Endothelial cell of umbilical vein (primary cell): Measurements from ENCODE around the gene ADGRG3. TPM values are rescaled to one million over a fixed set of nuclear protein-coding genes. Genes with fewer than 3 reads are reported as not detected.

ENCODE experiments used
- BruUV-seq: library from RNA; stranded (reverse); fragments of 400-500 nt; replicated peaks from 2 replicates; lab custom pipeline; 2021; lab: Mats Ljungman, UMichigan
- CTCF ChIA-PET: fragments of 300-600, 350-600 bp; sonication (Branson Sonifier 250); formaldehyde crosslinking; loops from one replicate; lab custom pipeline; 2021; ENCODE audit warnings: antibody characterized with exemption, inconsistent platforms; lab: Charles Lee
- POLR2A ChIA-PET: fragments of 300-600, 350-600 bp; sonication (Branson Sonifier 250); formaldehyde crosslinking; loops from one replicate; lab custom pipeline; 2021; ENCODE audit warnings: antibody characterized with exemption, inconsistent platforms; lab: Charles Lee
- DNase-seq: peaks from one replicate; pipeline ENCODE4 v3.0.0-alpha.2; 2011; ENCODE audit warnings: low read depth, low spot score
- FAIRE-seq: peaks from 2 replicates; lab custom pipeline; 2011; peaks lifted over from hg19 to GRCh38; lab: Jason Lieb, UNC
- H2AFZ ChIP-seq: 2 replicates; pipeline ENCODE4 v1.6.0; 2012; ENCODE audit warnings: low read depth, low read length, control low read depth, inconsistent platforms
- H3K27ac ChIP-seq: 2 replicates; pipeline ENCODE4 v1.5.1; 2011; ENCODE audit warnings: low read depth, mild to moderate bottlenecking, control low read depth, low read length, moderate library complexity; ENCODE audit not compliant: insufficient read depth
- H3K27me3 ChIP-seq, 2 experiments: 2 replicates each; pipeline versions ENCODE4 v1.6.0 to v1.6.1; 2011; ENCODE audit warnings: low read length in 2 of 2, mixed read lengths in 1 of 2; ENCODE audit not compliant: control insufficient read depth in 2 of 2, insufficient read depth in 2 of 2
- H3K36me3 ChIP-seq, 2 experiments: 2 replicates in 1 of 2; 3 replicates in 1 of 2; pipeline ENCODE4 v1.5.1; 2011; ENCODE audit warnings: low read length in 2 of 2, mild to moderate bottlenecking in 1 of 2, moderate library complexity in 1 of 2; ENCODE audit not compliant: control insufficient read depth in 2 of 2, insufficient read depth in 2 of 2; ENCODE audit errors: extremely low read depth in 1 of 2
- H3K4me1 ChIP-seq: 3 replicates; pipeline ENCODE4 v1.5.1; 2011; ENCODE audit warnings: mild to moderate bottlenecking, low read length; ENCODE audit not compliant: control insufficient read depth, insufficient read depth; ENCODE audit errors: extremely low read depth
- H3K4me2 ChIP-seq: 2 replicates; pipeline ENCODE4 v1.6.1; 2011; ENCODE audit warnings: low read length, control low read depth, mixed read lengths; ENCODE audit not compliant: insufficient read depth
- H3K4me3 ChIP-seq, 3 experiments: fragments of 200-600 bp in 1 of 3; sonication (generic), shearing (Covaris generic) in 1 of 3; replicated peaks in 1 of 3; 2 replicates each; pipeline ENCODE4 v1.5.1; 2011 to 2016; ENCODE audit warnings: control low read depth in 3 of 3, low read length in 3 of 3, mild to moderate bottlenecking in 2 of 3, inconsistent platforms in 1 of 3, low read depth in 1 of 3, moderate library complexity in 1 of 3; ENCODE audit not compliant: insufficient read depth in 1 of 3
- H3K79me2 ChIP-seq: 2 replicates; pipeline ENCODE4 v1.6.0; 2012; ENCODE audit warnings: low read length, inconsistent platforms; ENCODE audit not compliant: control insufficient read depth, insufficient read depth
- H3K9ac ChIP-seq: replicated peaks from 2 replicates; pipeline ENCODE3; 2011; ENCODE audit warnings: low read length, control low read depth; ENCODE audit not compliant: insufficient read depth; ENCODE audit errors: extremely low read depth
- H3K9me1 ChIP-seq: replicated peaks from 3 replicates; pipeline ENCODE4 v1.6.0; 2011; ENCODE audit warnings: mild to moderate bottlenecking, low read length; ENCODE audit not compliant: control insufficient read depth, insufficient read depth; ENCODE audit errors: extremely low read depth
- H3K9me3 ChIP-seq: replicated peaks from 2 replicates; pipeline ENCODE4 v1.5.1; 2012; ENCODE audit warnings: low read length, inconsistent platforms; ENCODE audit not compliant: control insufficient read depth, insufficient read depth
- H4K20me1 ChIP-seq: replicated peaks from 2 replicates; pipeline ENCODE3; 2011; ENCODE audit warnings: mild to moderate bottlenecking, low read length; ENCODE audit not compliant: control insufficient read depth, insufficient read depth; ENCODE audit errors: extremely low read depth
- CTCF ChIP-seq, 2 donors: IDR thresholded peaks; 1 replicate in 1 of 2; 2 replicates in 1 of 2; pipeline ENCODE4 v1.5.1; 2011; ENCODE audit warnings: low read length in 2 of 2, mild to moderate bottlenecking in 2 of 2, moderate library complexity in 2 of 2, control low read depth in 1 of 2, inconsistent platforms in 1 of 2, low read depth in 1 of 2; ENCODE audit not compliant: insufficient read depth in 1 of 2; ENCODE audit errors: extremely low read depth in 1 of 2
- EZH2 ChIP-seq: IDR thresholded peaks from 2 replicates; pipeline ENCODE4 v1.6.1; 2012; ENCODE audit warnings: borderline replicate concordance, low read depth, mild to moderate bottlenecking, moderate library complexity, low read length, inconsistent platforms; ENCODE audit not compliant: severe bottlenecking
- FOS ChIP-seq: IDR thresholded peaks from 2 replicates; pipeline ENCODE4 v1.6.1; 2011; ENCODE audit warnings: mild to moderate bottlenecking, low read length, moderate library complexity, borderline replicate concordance; ENCODE audit not compliant: insufficient read depth
- GATA2 ChIP-seq: IDR thresholded peaks from 2 replicates; pipeline ENCODE4 v1.7.0; 2011; ENCODE audit warnings: low read depth, mild to moderate bottlenecking, moderate library complexity, mixed read lengths, low read length; ENCODE audit not compliant: insufficient read length, insufficient read depth
- JUN ChIP-seq: IDR thresholded peaks from 2 replicates; pipeline ENCODE4 v1.6.1; 2011; ENCODE audit warnings: borderline replicate concordance, low read depth; ENCODE audit not compliant: insufficient read length, insufficient read depth
- MAX ChIP-seq: IDR thresholded peaks from 2 replicates; pipeline ENCODE4 v1.6.1; 2011; ENCODE audit not compliant: insufficient read depth, insufficient read length
- MYC ChIP-seq: IDR thresholded peaks from one replicate; pipeline ENCODE4 v1.6.1; 2011; ENCODE audit warnings: mild to moderate bottlenecking, low read depth, low read length
- POLR2A ChIP-seq: IDR thresholded peaks from 2 replicates; pipeline ENCODE4 v1.6.1; 2012; ENCODE audit warnings: low read depth, mild to moderate bottlenecking, control low read depth, low read length
- POLR2AphosphoS5 ChIP-seq: IDR thresholded peaks from 2 replicates; pipeline ENCODE4 v1.6.1; 2012; ENCODE audit warnings: low read depth, mild to moderate bottlenecking, control low read depth, low read length, moderate library complexity; ENCODE audit not compliant: insufficient read depth
- dilution Hi-C: fragments of 300-500 bp; cut with MboI; formaldehyde crosslinking; loops from one replicate; pipeline ENCODE4 v1.15.0; 2019; ENCODE audit warnings: low sequenced_read_pairs; ENCODE audit not compliant: extremely low pct_ligation_motif_present
- intact Hi-C: fragments of 100-400 bp; cut with micrococcal nuclease; formaldehyde crosslinking; loops from one replicate; pipeline ENCODE4 v1.10.0; 2022
- polyA plus RNA-seq, 4 experiments: library from polyadenylated mRNA; depleted of rRNA in 3 of 4; stranded (reverse) in 3 of 4; unstranded in 1 of 4; fragments of >200 nt; gene quantifications; 2 replicates each; pipeline versions ENCODE4 v1.2.1 to v1.2.3, GENCODE V29; 2011 to 2012; ENCODE audit warnings: missing spikeins in 1 of 4
- total RNA-seq: library from RNA; stranded (reverse); gene quantifications from 2 replicates; pipeline ENCODE4 v1.2.3, GENCODE V29; 2021

ADGRG3 gene
- total and polyA plus RNA-seq, 2 donors (not counting 3 experiments of a cell fraction or from before 2014, with no cell fraction given) = not detected

- dilution Hi-C loops (no loop called here), intact Hi-C loops (no loop called here)
- CTCF ChIA-PET = no interaction called here
- H4K20me1 ChIP-seq = no peaks in the 10 kb centered on the region
- H3K27me3 ChIP-seq = peaks cover 2 to 3% of the 10 kb centered on the region in 2 experiments
- H3K27ac ChIP-seq = no peak overlapping the region
- POLR2A ChIA-PET = no interaction called here
- TF ChIP-seq EZH2 (no peak), FOS (no peak), POLR2A (no peak)
- FAIRE-seq = no peak
- H3K9me1 ChIP-seq = no peaks in the 10 kb centered on the region
- no TSS peak for BruUV-seq
- no peak overlapping the region for H3K4me2 ChIP-seq
- H3K4me1 ChIP-seq = no peaks in the 10 kb centered on the region
- no peak overlapping the region for H3K9ac ChIP-seq
- no peaks in the 10 kb centered on the region for H3K79me2 ChIP-seq
- H3K9me3 ChIP-seq = no peaks in the 10 kb centered on the region
- no peak overlapping the region for H2AFZ ChIP-seq
- no peak for DNase-seq
- no peaks in the 10 kb centered on the region for H3K36me3 ChIP-seq
- H3K4me3 ChIP-seq = no peak overlapping the region
Observed at GRCh38 chr16:57696240-57696639, 28.1 kb downstream of the ADGRG3 start.

GRCh38 chr16:57697896-57698537 is 29.9 kb downstream of the ADGRG3 start:
- Histone ChIP-seq H3K9ac (no peak overlapping the region), H3K27ac (no peak overlapping the region), H3K9me3 (no peaks in the 10 kb centered on the region), H3K4me3 (no peak overlapping the region), H3K79me2 (no peaks in the 10 kb centered on the region), H3K4me2 (no peak overlapping the region), H3K9me1 (no peaks in the 10 kb centered on the region), H4K20me1 (no peaks in the 10 kb centered on the region), H3K27me3 (no peaks in the 10 kb centered on the region), H2AFZ (no peak overlapping the region), H3K4me1 (no peaks in the 10 kb centered on the region), H3K36me3 (no peaks in the 10 kb centered on the region)
- dilution Hi-C loops (no loop called here), intact Hi-C loops (no loop called here)
- ChIA-PET POLR2A (no interaction called here), CTCF (no interaction called here)
- no TSS peak for BruUV-seq
- DNase-seq (no peak), FAIRE-seq (no peak)
- no peak for TF ChIP-seq FOS
- TF ChIP-seq EZH2 = no peak
- TF ChIP-seq MAX = no peak
- no peak for TF ChIP-seq JUN
- no peak for TF ChIP-seq MYC
- TF ChIP-seq GATA2 = no peak
- TF ChIP-seq POLR2AphosphoS5 = no peak
- TF ChIP-seq CTCF (IDR thresholded peaks at IDR 0.05; ENCODE audit: extremely low read depth in 1 of 2, insufficient read depth in 1 of 2, low read depth in 1 of 2, low read length in 2 of 2) = no peak
- no peak for TF ChIP-seq POLR2A
